HepG2 (cell line): Measurements from ENCODE around the gene GPR31.
"Not testable (repeated sequence)": the region's sequence is repeated elsewhere in the genome, so short reads cannot be mapped to it uniquely, and the experiment has no call there.

ENCODE experiments used
- CREB1 ChIP-seq, 2 experiments: fragments of 450-650 bp in 1 of 2; IDR thresholded peaks; 2 replicates each; pipeline ENCODE4 v1.6.1; 2016 to 2017; ENCODE audit warnings: control low read depth in 1 of 2, mild to moderate bottlenecking in 1 of 2, missing compliant biosample characterization in 1 of 2, missing genetic modification characterization in 1 of 2
- CTCF ChIP-seq: sonication (generic); formaldehyde crosslinking; IDR thresholded peaks from 2 replicates; pipeline ENCODE4 v1.5.0; 2020; ENCODE audit warnings: mild to moderate bottlenecking, missing genetic modification reagents, moderate library complexity
- KDM5B ChIP-seq: sonication (generic); formaldehyde crosslinking; IDR thresholded peaks from 2 replicates; pipeline ENCODE4 v1.4.0; 2020; ENCODE audit warnings: missing genetic modification reagents, mild to moderate bottlenecking, borderline replicate concordance
- KLF6 ChIP-seq: IDR thresholded peaks from 2 replicates; pipeline ENCODE4 v1.8.0; 2016; ENCODE audit warnings: missing biosample characterization, missing genetic modification reagents
- NFRKB ChIP-seq: fragments of 450-650 bp; IDR thresholded peaks from 2 replicates; pipeline ENCODE4 v1.6.1; 2017
- RFX1 ChIP-seq: fragments of 450-650 bp; IDR thresholded peaks from 2 replicates; pipeline ENCODE4 v1.6.1; 2017
- TBP ChIP-seq: sonication (generic); formaldehyde crosslinking; IDR thresholded peaks from 2 replicates; pipeline ENCODE4 v1.5.0; 2020; ENCODE audit warnings: missing genetic modification reagents
- U2AF1 ChIP-seq: fragments of 200-400 bp; formaldehyde crosslinking; optimal IDR thresholded peaks from 2 replicates; pipeline ENCODE3; 2017; ENCODE audit warnings: mild to moderate bottlenecking, low read depth, low read length
- ZBTB1 ChIP-seq: sonication (generic); formaldehyde crosslinking; IDR thresholded peaks from 2 replicates; pipeline ENCODE4 v1.4.0; 2020; ENCODE audit warnings: missing genetic modification reagents, borderline replicate concordance
- ZNF576 ChIP-seq: sonication (generic); formaldehyde crosslinking; IDR thresholded peaks from 2 replicates; pipeline ENCODE4 v1.4.0; 2020; ENCODE audit warnings: mild to moderate bottlenecking, missing genetic modification reagents
- ZNF883 ChIP-seq: sonication (generic); formaldehyde crosslinking; IDR thresholded peaks from 2 replicates; pipeline ENCODE4 v1.5.1; 2020; ENCODE audit warnings: mild to moderate bottlenecking, missing genetic modification reagents; ENCODE audit errors: not compliant biosample characterization
- TF ChIP-seq, protein P1 (sequence below): IDR thresholded peaks from 2 replicates; pipeline ENCODE4 v1.6.1; 2012; ENCODE audit warnings: inconsistent platforms
- TF ChIP-seq, protein P2 (sequence below), 2 experiments: fragments of 450-650 bp in 1 of 2; sonication (generic) in 1 of 2; formaldehyde crosslinking; IDR thresholded peaks; 2 replicates each; pipeline versions ENCODE4 v1.5.0 to v1.8.0; 2020 to 2022; ENCODE audit warnings: mild to moderate bottlenecking in 1 of 2, missing genetic modification reagents in 1 of 2

DNA sequence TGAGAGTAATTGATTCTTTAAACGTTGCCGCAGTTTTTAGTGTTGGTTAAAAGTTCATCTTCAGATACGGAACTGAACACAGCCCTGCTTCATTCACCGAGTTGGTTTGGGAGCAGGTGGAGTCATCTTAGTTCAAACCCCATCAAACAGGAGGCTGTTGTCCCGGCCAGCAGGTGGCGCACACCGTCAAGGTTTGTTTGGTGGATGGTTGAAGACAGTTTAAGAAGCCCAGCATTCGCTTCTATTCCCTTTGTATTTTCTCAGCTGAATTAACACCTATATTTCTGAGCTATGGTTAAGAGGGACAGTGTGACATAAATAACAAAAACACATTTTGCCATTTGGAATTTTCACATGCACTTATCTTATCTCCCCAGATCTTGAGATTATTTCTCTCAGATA lies 25.1 kb upstream of the GPR31 start:
- not testable (repeated sequence) for TF ChIP-seq ZNF883 (CRISPR knock-in tag); CREB1 (IDR thresholded peaks at IDR 0.05); CREB1 (CRISPR knock-in tag; IDR thresholded peaks at IDR 0.05); ZBTB1 (CRISPR knock-in tag); KDM5B (CRISPR knock-in tag); U2AF1; RFX1; NFRKB; KLF6 (CRISPR knock-in tag); TBP (CRISPR knock-in tag); ZNF576 (CRISPR knock-in tag)
- TF ChIP-seq, protein P1, sequence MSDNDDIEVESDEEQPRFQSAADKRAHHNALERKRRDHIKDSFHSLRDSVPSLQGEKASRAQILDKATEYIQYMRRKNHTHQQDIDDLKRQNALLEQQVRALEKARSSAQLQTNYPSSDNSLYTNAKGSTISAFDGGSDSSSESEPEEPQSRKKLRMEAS: not testable (repeated sequence)
- TF ChIP-seq CTCF: peak; percentile 19; the same call in 1 of the 2 replicates
- TF ChIP-seq, protein P2, sequence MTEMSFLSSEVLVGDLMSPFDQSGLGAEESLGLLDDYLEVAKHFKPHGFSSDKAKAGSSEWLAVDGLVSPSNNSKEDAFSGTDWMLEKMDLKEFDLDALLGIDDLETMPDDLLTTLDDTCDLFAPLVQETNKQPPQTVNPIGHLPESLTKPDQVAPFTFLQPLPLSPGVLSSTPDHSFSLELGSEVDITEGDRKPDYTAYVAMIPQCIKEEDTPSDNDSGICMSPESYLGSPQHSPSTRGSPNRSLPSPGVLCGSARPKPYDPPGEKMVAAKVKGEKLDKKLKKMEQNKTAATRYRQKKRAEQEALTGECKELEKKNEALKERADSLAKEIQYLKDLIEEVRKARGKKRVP (CRISPR knock-in tag; IDR thresholded peaks at IDR 0.05): not testable (repeated sequence)
